Activated CD8-positive, alpha-beta memory T cell treated with anti-CD3 and anti-CD28 coated beads for 24 hours (primary cell): Measurements from ENCODE around the gene TMEM92.

Experiments used
- DNase-seq: peaks from one replicate; pipeline ENCODE4 v3.0.0-alpha.2; 2020

The TMEM92 gene

GRCh38 chr17:50274142-50274896 is at the start of gene TMEM92:
TSS of gene TMEM92 (plus strand) at chr17:50274466. CDS start at chr17:50274502, 36 bp downstream.
- no peak for DNase-seq

DNA sequence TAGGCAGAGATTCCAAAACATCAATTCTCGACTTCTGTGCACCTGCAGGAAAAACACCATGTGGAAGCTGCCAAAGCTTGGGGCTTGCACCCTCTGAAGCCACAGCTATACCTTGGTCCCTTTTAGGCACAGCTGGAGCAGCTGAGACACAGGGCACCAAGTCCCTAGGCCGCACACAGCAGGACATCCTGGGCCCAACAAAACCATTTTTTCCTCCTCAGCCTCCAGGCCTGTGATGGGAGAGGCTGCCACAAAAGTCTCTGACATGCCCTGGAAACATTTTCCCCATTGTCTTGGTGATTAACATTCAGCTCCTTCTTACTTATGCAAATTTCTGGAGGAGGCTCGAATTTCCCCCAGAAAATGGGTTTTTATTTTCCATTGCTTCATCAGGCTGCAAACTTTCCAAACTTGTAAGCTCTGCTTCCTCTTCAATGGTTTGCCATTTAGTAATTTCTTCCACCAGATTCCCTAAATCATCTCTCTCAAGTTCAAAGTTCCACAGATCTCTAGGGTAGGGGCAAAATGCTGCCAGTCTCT is 48.5 kb upstream of the TMEM92 start:
- DNase-seq, result no peak

- DNase-seq, result no peak
Measured at GRCh38 chr17:50234581-50234980, 39.7 kb upstream of the TMEM92 start.

DNA sequence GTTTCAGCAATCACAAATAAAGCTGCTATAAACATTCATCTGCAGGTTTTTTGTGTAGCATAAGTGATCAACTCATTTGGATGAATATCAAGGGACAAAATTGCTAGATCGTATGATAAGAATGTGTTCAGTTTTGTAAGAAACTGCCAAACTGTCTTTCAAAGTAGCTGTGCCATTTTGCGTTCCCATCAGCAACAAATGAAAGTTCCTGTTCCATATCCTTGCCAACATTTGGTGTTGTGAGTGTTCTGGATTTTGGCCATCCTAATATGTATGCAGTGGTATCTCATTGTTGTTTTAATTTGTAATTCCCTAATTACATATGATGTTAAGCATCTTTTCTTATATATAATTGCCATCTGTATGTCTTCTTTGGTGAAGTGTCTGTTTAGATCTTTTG is 36.4 kb upstream of the TMEM92 start:
- no peak for DNase-seq

- no peak for DNase-seq
Measured at GRCh38 chr17:50238601-50239280, 35.5 kb upstream of the TMEM92 start.

DNA sequence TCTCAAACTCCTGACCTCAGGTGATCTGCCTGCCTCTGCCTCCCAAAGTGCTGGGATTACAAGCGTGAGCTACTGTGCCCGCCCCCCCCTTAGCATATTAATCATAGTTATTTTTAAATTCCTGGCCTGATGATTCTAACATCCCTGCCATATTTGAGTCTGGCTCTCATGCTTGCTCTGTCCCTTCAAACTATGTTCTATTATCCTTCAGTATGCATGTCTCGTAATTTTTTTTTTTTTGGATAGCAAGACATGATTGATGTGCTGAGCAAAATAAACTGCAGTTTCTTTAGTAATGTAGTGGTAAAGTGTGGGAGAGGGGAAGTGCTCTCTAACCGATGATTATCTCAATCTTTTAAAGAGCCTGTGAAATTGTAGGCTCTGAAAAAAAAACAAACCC is 34.3 kb upstream of the TMEM92 start:
- DNase-seq, result no peak

GRCh38 chr17:50240851-50241250 is 33.4 kb upstream of the TMEM92 start:
- no peak for DNase-seq

GRCh38 chr17:50241431-50241830 is 32.8 kb upstream of the TMEM92 start:
- no peak for DNase-seq

- DNase-seq, result no peak
Measured at GRCh38 chr17:50244771-50245170, 29.5 kb upstream of the TMEM92 start.

GRCh38 chr17:50248255-50248654 is 26.0 kb upstream of the TMEM92 start:
- no peak for DNase-seq

DNA sequence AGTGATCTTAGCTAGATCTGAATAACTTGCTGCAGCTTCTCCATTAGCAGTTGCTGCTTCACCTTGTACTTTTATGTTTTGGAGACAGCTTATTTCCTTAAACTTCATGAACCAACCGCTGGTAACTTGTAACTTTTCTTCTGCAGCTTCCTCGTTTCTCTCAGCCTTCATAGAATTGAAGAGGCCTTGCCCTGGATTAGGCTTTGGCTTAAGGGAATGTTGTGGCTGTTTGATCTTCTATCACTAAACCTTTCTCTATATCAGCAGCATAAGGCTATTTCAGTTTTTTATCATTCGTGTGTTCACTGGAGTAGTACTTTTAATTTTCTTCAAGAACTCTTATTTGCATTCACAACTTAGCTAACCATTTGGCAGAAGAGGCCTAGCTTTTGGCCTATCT is 21.5 kb upstream of the TMEM92 start:
- no peak for DNase-seq

- no peak for DNase-seq
Measured at GRCh38 chr17:50255766-50256635, 18.3 kb upstream of the TMEM92 start.

DNA sequence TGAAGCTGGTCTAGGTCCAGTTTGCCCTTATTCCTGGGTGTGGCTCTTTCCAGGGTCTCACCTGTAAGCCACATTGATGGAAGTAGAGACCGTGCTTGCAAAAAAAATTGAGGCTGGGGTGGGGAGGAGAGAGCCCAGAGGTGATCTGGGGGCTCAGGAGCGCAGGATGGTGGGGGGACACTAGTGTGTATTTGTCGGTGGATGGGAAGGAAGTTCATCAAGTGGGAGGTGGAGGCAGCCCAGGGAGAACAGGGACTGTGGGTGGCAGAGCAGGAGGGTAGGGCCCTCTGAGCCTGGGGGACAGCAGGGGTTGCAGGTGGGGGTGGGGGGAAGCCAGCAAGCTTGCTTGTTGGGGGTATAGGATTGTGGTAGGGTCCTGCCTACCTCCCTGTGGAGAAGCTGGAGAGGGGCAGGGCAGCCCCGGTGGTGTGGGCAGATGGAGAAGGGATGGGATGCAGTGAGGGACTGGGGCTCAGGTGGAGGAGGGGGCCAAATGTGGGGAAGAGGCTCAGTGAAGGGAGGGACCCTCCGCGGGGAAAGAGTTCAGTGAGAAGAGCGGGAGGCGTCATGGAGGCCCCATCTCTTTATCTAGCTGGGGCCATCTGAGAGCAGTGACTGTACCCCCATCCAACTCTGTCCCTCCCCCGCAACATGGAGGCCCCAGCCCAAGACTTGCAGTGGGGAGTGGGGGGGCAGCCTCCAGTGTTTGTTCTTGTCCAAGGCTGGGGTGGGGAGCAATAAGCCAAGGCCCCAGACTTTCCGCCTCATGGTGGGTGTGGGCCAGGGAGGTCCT is 17.2 kb upstream of the TMEM92 start:
- DNase-seq, result no peak

GRCh38 chr17:50257676-50258224 is 16.5 kb upstream of the TMEM92 start:
- DNase-seq, result no peak

- no peak for DNase-seq
Measured at GRCh38 chr17:50258647-50259476, 15.4 kb upstream of the TMEM92 start.

GRCh38 chr17:50259477-50260324 is 14.6 kb upstream of the TMEM92 start:
- no peak for DNase-seq

GRCh38 chr17:50260501-50260911 is 13.8 kb upstream of the TMEM92 start:
- DNase-seq, result no peak

DNA sequence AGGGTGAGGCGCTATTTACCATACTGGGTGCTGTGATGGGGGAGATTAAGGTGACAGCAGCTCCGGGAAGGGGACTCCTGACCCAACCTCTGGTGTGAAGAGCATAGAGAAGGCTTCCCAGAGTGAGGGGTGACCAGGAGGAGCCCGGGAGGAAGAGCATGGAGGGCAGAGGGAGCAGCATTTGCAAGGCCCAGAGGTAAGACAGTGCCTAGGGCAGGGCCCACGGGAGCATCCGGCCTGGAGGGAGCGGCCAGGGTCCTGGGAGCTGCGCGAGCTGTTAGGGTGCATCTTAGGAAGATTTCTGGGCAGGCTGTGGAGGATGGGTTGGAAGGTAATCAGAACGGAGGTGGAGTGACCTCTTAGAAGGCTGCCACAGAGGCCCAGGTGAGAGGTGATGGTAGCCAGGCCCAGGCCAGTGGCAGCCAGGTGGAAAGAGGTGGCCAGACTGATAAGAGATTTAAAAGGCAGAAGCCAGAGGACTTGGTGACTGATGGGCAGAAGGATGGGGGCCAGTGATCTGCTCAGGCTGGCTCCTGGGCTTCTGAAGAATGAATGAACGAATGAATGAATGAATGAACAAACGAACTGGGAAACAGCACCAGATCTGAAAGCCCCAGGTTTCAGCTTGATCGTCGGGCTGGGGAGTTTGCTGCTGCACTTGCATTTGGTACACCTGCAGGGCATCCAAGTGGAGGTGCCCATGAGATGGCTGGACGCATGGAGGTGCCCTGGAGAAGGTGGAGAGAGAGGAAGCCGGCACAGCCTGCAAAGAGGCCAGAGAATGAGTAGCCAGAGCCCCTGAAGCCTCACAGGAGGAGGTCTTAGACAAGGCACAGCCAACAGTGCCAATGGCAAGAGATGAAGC is 13.0 kb upstream of the TMEM92 start:
- no peak for DNase-seq
